HepG2 (cell line): ENCODE data around the gene BPIFB2. TPM values are rescaled to one million over a fixed set of nuclear protein-coding genes. Genes with fewer than 3 reads are reported as not detected.

ENCODE experiments used
- MLLT10 ChIP-seq: sonication (generic); formaldehyde crosslinking; IDR thresholded peaks from 2 replicates; pipeline ENCODE4 v1.4.0; 2020; ENCODE audit warnings: missing genetic modification reagents
- MYC ChIP-seq: sonication (generic); formaldehyde crosslinking; IDR thresholded peaks from 2 replicates; pipeline ENCODE4 v1.9.0; 2021; ENCODE audit warnings: missing genetic modification reagents, borderline replicate concordance
- NR2C2 ChIP-seq: sonication (generic); formaldehyde crosslinking; IDR thresholded peaks from 2 replicates; pipeline ENCODE4 v1.4.0; 2020; ENCODE audit warnings: missing genetic modification reagents, mild to moderate bottlenecking, moderate library complexity, borderline replicate concordance
- RFXAP ChIP-seq: sonication (generic); formaldehyde crosslinking; IDR thresholded peaks from 2 replicates; pipeline ENCODE4 v1.4.0; 2020; ENCODE audit warnings: missing genetic modification reagents, borderline replicate concordance
- SNAPC4 ChIP-seq: sonication (generic); formaldehyde crosslinking; IDR thresholded peaks from 2 replicates; pipeline ENCODE4 v1.4.0; 2020; ENCODE audit warnings: mild to moderate bottlenecking, missing genetic modification reagents
- SNRNP70 ChIP-seq: fragments of 200-400 bp; formaldehyde crosslinking; IDR thresholded peaks from 2 replicates; pipeline ENCODE4 v1.6.1; 2017; ENCODE audit warnings: mild to moderate bottlenecking, low read depth, low read length, moderate library complexity
- SPEN ChIP-seq: sonication (generic); formaldehyde crosslinking; IDR thresholded peaks from 2 replicates; pipeline ENCODE4 v1.5.1; 2020; ENCODE audit warnings: low read depth, mild to moderate bottlenecking, missing genetic modification reagents
- TARDBP ChIP-seq: sonication (generic); formaldehyde crosslinking; IDR thresholded peaks from 2 replicates; pipeline ENCODE4 v1.8.0; 2022; ENCODE audit warnings: mild to moderate bottlenecking, missing genetic modification reagents
- U2AF1 ChIP-seq: fragments of 200-400 bp; formaldehyde crosslinking; optimal IDR thresholded peaks from 2 replicates; pipeline ENCODE3; 2017; ENCODE audit warnings: mild to moderate bottlenecking, low read depth, low read length
- ZBTB14 ChIP-seq: sonication (generic); formaldehyde crosslinking; IDR thresholded peaks from 2 replicates; pipeline ENCODE4 v1.4.0; 2020; ENCODE audit warnings: missing genetic modification reagents
- ZBTB42 ChIP-seq: sonication (generic); formaldehyde crosslinking; IDR thresholded peaks from 2 replicates; pipeline ENCODE4 v1.5.0; 2020; ENCODE audit warnings: mild to moderate bottlenecking, missing genetic modification reagents
- ZMAT5 ChIP-seq: sonication (generic); formaldehyde crosslinking; IDR thresholded peaks from 2 replicates; pipeline ENCODE4 v1.5.0; 2020; ENCODE audit warnings: mild to moderate bottlenecking, low read depth, missing genetic modification reagents, borderline replicate concordance
- ZNF234 ChIP-seq: sonication (generic); formaldehyde crosslinking; conservative IDR thresholded peaks from 2 replicates; pipeline ENCODE4 v1.5.1; 2020; ENCODE audit warnings: mild to moderate bottlenecking, missing genetic modification reagents
- ZNF503 ChIP-seq: sonication (generic); formaldehyde crosslinking; IDR thresholded peaks from 2 replicates; pipeline ENCODE4 v1.4.0; 2020; ENCODE audit warnings: missing genetic modification reagents
- ZNF569 ChIP-seq: sonication (generic); formaldehyde crosslinking; IDR thresholded peaks from 2 replicates; pipeline ENCODE4 v1.5.0; 2020; ENCODE audit warnings: mild to moderate bottlenecking, missing genetic modification reagents, moderate library complexity, borderline replicate concordance
- ZNF572 ChIP-seq: sonication (generic); formaldehyde crosslinking; IDR thresholded peaks from 2 replicates; pipeline ENCODE4 v1.5.1; 2020; ENCODE audit warnings: mild to moderate bottlenecking, missing genetic modification reagents
- ZNF740 ChIP-seq: sonication (generic); formaldehyde crosslinking; IDR thresholded peaks from 2 replicates; pipeline ENCODE4 v1.4.0; 2020; ENCODE audit warnings: missing genetic modification reagents
- ZNF777 ChIP-seq: sonication (generic); formaldehyde crosslinking; IDR thresholded peaks from 2 replicates; pipeline ENCODE4 v1.4.0; 2020; ENCODE audit warnings: missing genetic modification reagents
- ZNF790 ChIP-seq: sonication (generic); formaldehyde crosslinking; IDR thresholded peaks from 2 replicates; pipeline ENCODE4 v1.8.0; 2022; ENCODE audit warnings: missing genetic modification reagents, mild to moderate bottlenecking, borderline replicate concordance
- ZNF878 ChIP-seq: sonication (generic); formaldehyde crosslinking; IDR thresholded peaks from 2 replicates; pipeline ENCODE4 v1.8.1; 2023; ENCODE audit warnings: mild to moderate bottlenecking, missing genetic modification reagents, moderate library complexity
- polyA plus RNA-seq, 8 experiments: library from polyadenylated mRNA; depleted of rRNA in 3 of 8; stranded (reverse) in 7 of 8; unstranded in 1 of 8; fragments of >200 nt; fragmentation: Illumina TruSeq in 4 of 8; extraction: Trizol in 4 of 8; gene quantifications; 2 replicates each; pipeline versions ENCODE4 v1.2.1 to v1.2.3, GENCODE V29; 2011 to 2016; ENCODE audit warnings: low read depth in 4 of 8, missing spikeins in 1 of 8, mixed read lengths in 1 of 8; ENCODE audit not compliant: insufficient read depth in 1 of 8
- total RNA-seq, 5 experiments: library from RNA; depleted of rRNA; stranded (reverse); fragments of >200 nt; fragmentation: Illumina TruSeq; extraction: Trizol; gene quantifications; 2 replicates each; pipeline ENCODE4 v1.2.3, GENCODE V29; 2016; ENCODE audit warnings: low read depth in 1 of 5

BPIFB2 gene
- total and polyA plus RNA-seq, 2 of the 13 experiments (the other 11 are each of a cell fraction or from before 2014, with no cell fraction given), result 54.5 to 902 TPM

GRCh38 chr20:33009214-33010132, 2.0 kb downstream of the BPIFB2 start (continued):
- peak; percentile 88 for TF ChIP-seq SPEN (CRISPR knock-in tag)
- TF ChIP-seq NR2C2 (CRISPR knock-in tag), result peak; percentile 91
- TF ChIP-seq ZBTB14 (CRISPR knock-in tag), result no peak
- peak; percentile 97 for TF ChIP-seq MYC (CRISPR knock-in tag)
- TF ChIP-seq MLLT10 (CRISPR knock-in tag), result no peak
- peak; percentile 44; the same call in 1 of the 2 replicates for TF ChIP-seq ZBTB42 (CRISPR knock-in tag)
- TF ChIP-seq ZNF569 (CRISPR knock-in tag), result no peak
- TF ChIP-seq ZNF234 (CRISPR knock-in tag), result no peak
- no peak; the same call in 1 of the 2 replicates for TF ChIP-seq ZNF572 (CRISPR knock-in tag)
- no peak for TF ChIP-seq SNRNP70
- peak; percentile 68; the same call in 1 of the 2 replicates for TF ChIP-seq SNAPC4 (CRISPR knock-in tag)
- peak; percentile 99; the same call in 1 of the 2 replicates for TF ChIP-seq ZNF878
- TF ChIP-seq TARDBP (CRISPR knock-in tag), result peak; percentile 100
- TF ChIP-seq ZNF777 (CRISPR knock-in tag), result no peak
- peak; percentile 87 for TF ChIP-seq U2AF1
- TF ChIP-seq ZNF503 (CRISPR knock-in tag), result peak; percentile 96
- no peak; the same call in 1 of the 2 replicates for TF ChIP-seq RFXAP (CRISPR knock-in tag)
- TF ChIP-seq ZNF790, result 0 out of 2 replicates have a peak, but pooled peaks have one; percentile 37
- TF ChIP-seq ZNF740 (CRISPR knock-in tag), result peak; percentile 59; the same call in 1 of the 2 replicates
- peak; percentile 88 for TF ChIP-seq ZMAT5
